HepG2 (cell line): ENCODE results near the gene AGBL1. TPM values are rescaled to one million over a fixed set of nuclear protein-coding genes. Genes with fewer than 3 reads are reported as not detected.

Experiments used
- ATAC-seq: fragments of 200-7000 bp; cut with Tn5 transposase; 3 replicates; pipeline ENCODE4 v1.9.1; 2020; ENCODE audit warnings: mild to moderate bottlenecking, moderate library complexity
- BruUV-seq: library from RNA; stranded (reverse); fragments of 400-500 nt; replicated peaks from 2 replicates; lab custom pipeline; 2021; lab: Mats Ljungman, UMichigan
- CTCF ChIA-PET: fragments of 300-600 bp; formaldehyde crosslinking; extraction: SDS; loops from one replicate; lab custom pipeline; 2021; ENCODE audit warnings: low total read pairs, inconsistent platforms, low intra/inter-chr PET ratio; lab: Yijun Ruan, JAX
- POLR2A ChIA-PET: fragments of 350-600 bp; sonication (Branson Sonifier 250); formaldehyde crosslinking; loops from one replicate; lab custom pipeline; 2020; ENCODE audit warnings: antibody characterized with exemption, inconsistent platforms; lab: Yijun Ruan, JAX
- DNase-seq: peaks from one replicate; pipeline ENCODE4 v3.0.0-alpha.2; 2015; ENCODE audit warnings: low spot score
- FAIRE-seq: peaks from 3 replicates; lab custom pipeline; 2011; peaks lifted over from hg19 to GRCh38; lab: Jason Lieb, UNC
- H2AFZ ChIP-seq: one replicate; pipeline ENCODE4 v1.6.1; 2011; ENCODE audit warnings: low read length, inconsistent platforms
- H3K27ac ChIP-seq: fragments of 300-600 bp; 3 replicates; pipeline ENCODE4 v1.8.0; 2011; ENCODE audit warnings: mixed run types, mild to moderate bottlenecking, mixed read lengths, low read length, inconsistent platforms; ENCODE audit not compliant: insufficient read depth; ENCODE audit errors: extremely low read length
- H3K27me3 ChIP-seq, 2 experiments: fragments of 200-600 bp in 1 of 2; 2 replicates in 1 of 2; 3 replicates in 1 of 2; pipeline versions ENCODE4 v1.6.0 to v1.8.0; 2011; ENCODE audit warnings: low read length in 2 of 2, mild to moderate bottlenecking in 2 of 2, moderate library complexity in 2 of 2, inconsistent platforms in 1 of 2; ENCODE audit not compliant: insufficient read depth in 2 of 2, control insufficient read depth in 1 of 2
- H3K36me3 ChIP-seq, 2 experiments: fragments of 200-600 bp in 1 of 2; replicated peaks in 1 of 2; 2 replicates in 1 of 2; 3 replicates in 1 of 2; pipeline versions ENCODE4 v1.5.1 to v1.8.0; 2011; ENCODE audit warnings: low read length in 2 of 2, inconsistent platforms in 1 of 2; ENCODE audit not compliant: insufficient read depth in 2 of 2, control insufficient read depth in 1 of 2
- H3K4me1 ChIP-seq: 2 replicates; pipeline ENCODE4 v1.5.1; 2012; ENCODE audit warnings: low read length, inconsistent platforms; ENCODE audit not compliant: insufficient read depth
- H3K4me2 ChIP-seq: 2 replicates; pipeline ENCODE4 v1.6.0; 2011; ENCODE audit warnings: low read depth, low read length, inconsistent platforms
- H3K4me3 ChIP-seq, 3 experiments: fragments of 200-600 bp in 1 of 3; sonication (generic), shearing (Covaris generic) in 1 of 3; replicated peaks in 1 of 3; 2 replicates each; pipeline ENCODE4 v1.5.1; 2011 to 2016; ENCODE audit warnings: low read length in 3 of 3, inconsistent platforms in 2 of 3, low read depth in 2 of 3, mild to moderate bottlenecking in 2 of 3, control low read depth in 1 of 3, mixed read lengths in 1 of 3; ENCODE audit not compliant: insufficient read depth in 1 of 3
- H3K79me2 ChIP-seq: one replicate; pipeline ENCODE4 v1.6.1; 2011; ENCODE audit warnings: low read length, inconsistent platforms; ENCODE audit not compliant: insufficient read depth
- H3K9ac ChIP-seq: 2 replicates; pipeline ENCODE4 v1.6.0; 2011; ENCODE audit warnings: mild to moderate bottlenecking, low read depth, low read length, inconsistent platforms; ENCODE audit not compliant: insufficient read depth
- H3K9me3 ChIP-seq: 2 replicates; pipeline ENCODE4 v1.5.1; 2012; ENCODE audit warnings: mild to moderate bottlenecking, low read length
- H4K20me1 ChIP-seq: 2 replicates; pipeline ENCODE4 v1.6.0; 2011; ENCODE audit warnings: inconsistent platforms, mild to moderate bottlenecking, low read length, moderate library complexity; ENCODE audit not compliant: insufficient read depth
- ATRX ChIP-seq: sonication (generic); formaldehyde crosslinking; IDR thresholded peaks from 2 replicates; pipeline ENCODE4 v1.4.0; 2020; ENCODE audit warnings: missing genetic modification reagents, borderline replicate concordance
- FOXK1 ChIP-seq: sonication (generic); formaldehyde crosslinking; IDR thresholded peaks from 2 replicates; pipeline ENCODE4 v1.4.0; 2020; ENCODE audit warnings: low read depth, missing genetic modification reagents, borderline replicate concordance
- GTF2F1 ChIP-seq: fragments of 150-350 bp; IDR thresholded peaks from 2 replicates; pipeline ENCODE4 v1.6.1; 2014; ENCODE audit warnings: low read length
- HOXD1 ChIP-seq: sonication (generic); formaldehyde crosslinking; IDR thresholded peaks from 2 replicates; pipeline ENCODE4 v1.5.0; 2020; ENCODE audit warnings: missing genetic modification reagents
- ZBTB8A ChIP-seq: sonication (generic); formaldehyde crosslinking; IDR thresholded peaks from 2 replicates; pipeline ENCODE4 v1.4.0; 2020; ENCODE audit warnings: mild to moderate bottlenecking, low read depth, missing genetic modification reagents, borderline replicate concordance
- ZNF17 ChIP-seq: sonication (generic); formaldehyde crosslinking; IDR thresholded peaks from 2 replicates; pipeline ENCODE4 v1.5.0; 2020; ENCODE audit warnings: mild to moderate bottlenecking, missing genetic modification reagents
- ZNF33B ChIP-seq: sonication (generic); formaldehyde crosslinking; IDR thresholded peaks from 2 replicates; pipeline ENCODE4 v1.5.1; 2020; ENCODE audit warnings: mild to moderate bottlenecking, missing genetic modification reagents
- ZNF34 ChIP-seq: sonication (generic); formaldehyde crosslinking; IDR thresholded peaks from 2 replicates; pipeline ENCODE4 v1.4.0; 2020; ENCODE audit warnings: mild to moderate bottlenecking, missing genetic modification reagents, borderline replicate concordance
- WGBS: methylation state at CpG from one replicate; pipeline ENCODE4 v1.1.6; 2017; ENCODE audit warnings: low lambda C conversion rate; 5-methylcytosine and 5-hydroxymethylcytosine counted together
- in situ Hi-C: cut with HindIII; loops from 2 replicates; pipeline ENCODE4 v1.10.0; 2017; ENCODE audit warnings: low pct_unique_long_range_greater_than_20kb; ENCODE audit not compliant: extremely low pct_ligation_motif_present
- intact Hi-C: fragments of 100-400 bp; cut with micrococcal nuclease; formaldehyde crosslinking; loops from one replicate; pipeline ENCODE4 v1.10.0; 2022; ENCODE audit not compliant: unreplicated experiment
- polyA plus RNA-seq, 8 experiments: library from polyadenylated mRNA; depleted of rRNA in 3 of 8; stranded (reverse) in 7 of 8; unstranded in 1 of 8; fragments of >200 nt; fragmentation: Illumina TruSeq in 4 of 8; extraction: Trizol in 4 of 8; gene quantifications; 2 replicates each; pipeline versions ENCODE4 v1.2.1 to v1.2.3, GENCODE V29; 2011 to 2016; ENCODE audit warnings: low read depth in 4 of 8, missing spikeins in 1 of 8, mixed read lengths in 1 of 8; ENCODE audit not compliant: insufficient read depth in 1 of 8
- total RNA-seq, 5 experiments: library from RNA; depleted of rRNA; stranded (reverse); fragments of >200 nt; fragmentation: Illumina TruSeq; extraction: Trizol; gene quantifications; 2 replicates each; pipeline ENCODE4 v1.2.3, GENCODE V29; 2016; ENCODE audit warnings: low read depth in 1 of 5
- TF ChIP-seq, protein P1 (sequence below): sonication (generic); formaldehyde crosslinking; IDR thresholded peaks from 2 replicates; pipeline ENCODE4 v1.4.0; 2020; ENCODE audit warnings: missing genetic modification reagents
- TF ChIP-seq, protein P2 (sequence below): sonication (generic); formaldehyde crosslinking; IDR thresholded peaks from 2 replicates; pipeline ENCODE4 v1.5.1; 2020; ENCODE audit warnings: missing genetic modification reagents, mild to moderate bottlenecking, borderline replicate concordance
- TF ChIP-seq, protein P3 (sequence below): sonication (generic); formaldehyde crosslinking; conservative IDR thresholded peaks from 2 replicates; pipeline ENCODE4 v1.4.0; 2020; ENCODE audit warnings: missing genetic modification reagents
- TF ChIP-seq, protein P4 (sequence below): IDR thresholded peaks from 2 replicates; pipeline ENCODE4 v1.6.1; 2016; ENCODE audit warnings: mild to moderate bottlenecking, missing biosample characterization, missing genetic modification reagents

The AGBL1 gene
- total and polyA plus RNA-seq, 2 of the 13 experiments (the other 11 are each of a cell fraction or from before 2014, with no cell fraction given): 0.01 TPM; not detected in 1

DNA sequence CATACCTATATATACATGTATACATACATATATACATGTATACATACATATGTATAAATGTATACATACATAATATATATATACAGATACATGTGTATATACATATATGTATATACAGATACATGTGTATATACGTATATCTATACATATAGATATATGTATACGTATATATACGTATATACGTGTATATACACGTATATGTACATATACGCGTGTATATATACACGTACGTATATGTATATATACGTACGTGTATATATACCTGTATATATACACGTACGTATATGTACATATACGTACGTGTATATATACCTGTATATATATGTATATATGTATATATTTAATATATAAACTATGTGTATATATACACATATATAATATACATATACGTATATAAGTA, 955.2 kb downstream of the AGBL1 start:
- no peak overlapping the region for H3K27ac ChIP-seq
- POLR2A ChIA-PET: no interaction called here
- no peaks in the 10 kb centered on the region for H3K79me2 ChIP-seq
- no peaks in the 10 kb centered on the region for H4K20me1 ChIP-seq
- DNase-seq: no peak
- no peaks in the 10 kb centered on the region for H3K36me3 ChIP-seq
- H3K27me3 ChIP-seq: no peaks in the 10 kb centered on the region
- in situ Hi-C loops: no loop called here
- TF ChIP-seq, protein P1, sequence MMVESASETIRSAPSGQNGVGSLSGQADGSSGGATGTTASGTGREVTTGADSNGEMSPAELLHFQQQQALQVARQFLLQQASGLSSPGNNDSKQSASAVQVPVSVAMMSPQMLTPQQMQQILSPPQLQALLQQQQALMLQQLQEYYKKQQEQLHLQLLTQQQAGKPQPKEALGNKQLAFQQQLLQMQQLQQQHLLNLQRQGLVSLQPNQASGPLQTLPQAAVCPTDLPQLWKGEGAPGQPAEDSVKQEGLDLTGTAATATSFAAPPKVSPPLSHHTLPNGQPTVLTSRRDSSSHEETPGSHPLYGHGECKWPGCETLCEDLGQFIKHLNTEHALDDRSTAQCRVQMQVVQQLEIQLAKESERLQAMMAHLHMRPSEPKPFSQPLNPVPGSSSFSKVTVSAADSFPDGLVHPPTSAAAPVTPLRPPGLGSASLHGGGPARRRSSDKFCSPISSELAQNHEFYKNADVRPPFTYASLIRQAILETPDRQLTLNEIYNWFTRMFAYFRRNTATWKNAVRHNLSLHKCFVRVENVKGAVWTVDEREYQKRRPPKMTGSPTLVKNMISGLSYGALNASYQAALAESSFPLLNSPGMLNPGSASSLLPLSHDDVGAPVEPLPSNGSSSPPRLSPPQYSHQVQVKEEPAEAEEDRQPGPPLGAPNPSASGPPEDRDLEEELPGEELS (CRISPR knock-in tag): no peak
- no peak for TF ChIP-seq GTF2F1
- TF ChIP-seq, protein P2, sequence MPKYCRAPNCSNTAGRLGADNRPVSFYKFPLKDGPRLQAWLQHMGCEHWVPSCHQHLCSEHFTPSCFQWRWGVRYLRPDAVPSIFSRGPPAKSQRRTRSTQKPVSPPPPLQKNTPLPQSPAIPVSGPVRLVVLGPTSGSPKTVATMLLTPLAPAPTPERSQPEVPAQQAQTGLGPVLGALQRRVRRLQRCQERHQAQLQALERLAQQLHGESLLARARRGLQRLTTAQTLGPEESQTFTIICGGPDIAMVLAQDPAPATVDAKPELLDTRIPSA: no peak
- TF ChIP-seq, protein P3, sequence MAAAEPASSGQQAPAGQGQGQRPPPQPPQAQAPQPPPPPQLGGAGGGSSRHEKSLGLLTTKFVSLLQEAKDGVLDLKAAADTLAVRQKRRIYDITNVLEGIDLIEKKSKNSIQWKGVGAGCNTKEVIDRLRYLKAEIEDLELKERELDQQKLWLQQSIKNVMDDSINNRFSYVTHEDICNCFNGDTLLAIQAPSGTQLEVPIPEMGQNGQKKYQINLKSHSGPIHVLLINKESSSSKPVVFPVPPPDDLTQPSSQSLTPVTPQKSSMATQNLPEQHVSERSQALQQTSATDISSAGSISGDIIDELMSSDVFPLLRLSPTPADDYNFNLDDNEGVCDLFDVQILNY (CRISPR knock-in tag): no peak
- TF ChIP-seq, protein P4, sequence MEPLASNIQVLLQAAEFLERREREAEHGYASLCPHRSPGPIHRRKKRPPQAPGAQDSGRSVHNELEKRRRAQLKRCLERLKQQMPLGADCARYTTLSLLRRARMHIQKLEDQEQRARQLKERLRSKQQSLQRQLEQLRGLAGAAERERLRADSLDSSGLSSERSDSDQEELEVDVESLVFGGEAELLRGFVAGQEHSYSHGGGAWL (CRISPR knock-in tag): no peak
- TF ChIP-seq ZBTB8A (CRISPR knock-in tag): no peak
- no peak for TF ChIP-seq HOXD1 (CRISPR knock-in tag)
- no peak for TF ChIP-seq ZNF34 (CRISPR knock-in tag)
- TF ChIP-seq FOXK1: no peak
- no peak for TF ChIP-seq ZNF33B (CRISPR knock-in tag)
- TF ChIP-seq ZNF17: no peak
- no peak for TF ChIP-seq ATRX (CRISPR knock-in tag)
- H2AFZ ChIP-seq: no peak overlapping the region
- ATAC-seq: no peak
- H3K4me3 ChIP-seq: no peak overlapping the region
- no TSS peak for BruUV-seq
- H3K9ac ChIP-seq: no peak overlapping the region
- H3K9me3 ChIP-seq: peaks cover 79% of the 10 kb centered on the region
- intact Hi-C loops: no loop called here
- 84% methylated on average over 16 of the region's 16 CpGs for WGBS
- CTCF ChIA-PET: no interaction called here
- FAIRE-seq: no peak
- no peak overlapping the region for H3K4me2 ChIP-seq
- H3K4me1 ChIP-seq: no peaks in the 10 kb centered on the region
